Left renal pelvis (tissue), 4 donors: ENCODE data around the gene PROX1. TPM values are rescaled to one million over a fixed set of nuclear protein-coding genes. Genes with fewer than 3 reads are reported as not detected.

Experiments
- DNase-seq, 4 donors: peaks; one replicate each; pipeline ENCODE4 v3.0.0-alpha.2; 2013; ENCODE audit warnings: low read depth in 4 of 4, low spot score in 3 of 4
- polyA plus RNA-seq, 4 donors: library from polyadenylated mRNA; unstranded; fragments of 120-200 nt; gene quantifications; one replicate each; pipeline ENCODE4 v1.2.1, GENCODE V29; 2013; ENCODE audit not compliant: insufficient read length in 4 of 4

Gene PROX1
- polyA plus RNA-seq, 4 donors: 2.4 to 9.1 (median 8.5) TPM

GRCh38 chr1:214018386-214019268 lies 30.9 kb downstream of the PROX1 start:
- peak in 1 of 4 donors; percentile 27 for DNase-seq

GRCh38 chr1:214019499-214019898 lies 31.7 kb downstream of the PROX1 start:
- DNase-seq: no peak

- DNase-seq: no peak
Observed at GRCh38 chr1:214021321-214021720, 33.5 kb downstream of the PROX1 start.

- DNase-seq: no peak
Observed at GRCh38 chr1:214022229-214022791, 34.5 kb downstream of the PROX1 start.

GRCh38 chr1:214022810-214023425 lies 35.1 kb downstream of the PROX1 start:
- DNase-seq: no peak

- DNase-seq: no peak
Observed at GRCh38 chr1:214026985-214027384, 39.2 kb downstream of the PROX1 start.

- no peak for DNase-seq
Observed at GRCh38 chr1:214027498-214027897, 39.7 kb downstream of the PROX1 start.

GRCh38 chr1:214028095-214028494 lies 40.3 kb downstream of the PROX1 start:
- DNase-seq: no peak

- no peak for DNase-seq
Observed at GRCh38 chr1:214028649-214029406, 41.1 kb downstream of the PROX1 start.

GRCh38 chr1:214029796-214030195 lies 42.0 kb downstream of the PROX1 start:
- DNase-seq: no peak

- no peak for DNase-seq
Observed at GRCh38 chr1:214031267-214031650, 43.5 kb downstream of the PROX1 start.

GRCh38 chr1:214037468-214037867 lies 49.7 kb downstream of the PROX1 start:
- DNase-seq: no peak

GRCh38 chr1:214039394-214040018 lies 51.7 kb downstream of the PROX1 start:
- no peak for DNase-seq

- no peak for DNase-seq
Observed at GRCh38 chr1:214043167-214043566, 55.4 kb downstream of the PROX1 start.

GRCh38 chr1:214044438-214045214 lies 56.9 kb downstream of the PROX1 start:
- DNase-seq: no peak

- DNase-seq: no peak
Observed at GRCh38 chr1:214050513-214051401, 63.0 kb downstream of the PROX1 start.

GRCh38 chr1:214051786-214052185 lies 64.0 kb downstream of the PROX1 start:
- no peak for DNase-seq

GRCh38 chr1:214058076-214058475 lies 70.3 kb downstream of the PROX1 start:
- DNase-seq: no peak

- DNase-seq: no peak
Observed at GRCh38 chr1:214066190-214066589, 78.4 kb downstream of the PROX1 start.
